ENCODE results near the gene NOP14. TPM values are rescaled to one million over a fixed set of nuclear protein-coding genes. Genes with fewer than 3 reads are reported as not detected.
"Not testable (repeated sequence)": the region's sequence is repeated elsewhere in the genome, so short reads cannot be mapped to it uniquely, and the experiment has no call there.

The NOP14 gene
- total RNA-seq, 1 donor from 2014 or later: 16.6 TPM

DNA sequence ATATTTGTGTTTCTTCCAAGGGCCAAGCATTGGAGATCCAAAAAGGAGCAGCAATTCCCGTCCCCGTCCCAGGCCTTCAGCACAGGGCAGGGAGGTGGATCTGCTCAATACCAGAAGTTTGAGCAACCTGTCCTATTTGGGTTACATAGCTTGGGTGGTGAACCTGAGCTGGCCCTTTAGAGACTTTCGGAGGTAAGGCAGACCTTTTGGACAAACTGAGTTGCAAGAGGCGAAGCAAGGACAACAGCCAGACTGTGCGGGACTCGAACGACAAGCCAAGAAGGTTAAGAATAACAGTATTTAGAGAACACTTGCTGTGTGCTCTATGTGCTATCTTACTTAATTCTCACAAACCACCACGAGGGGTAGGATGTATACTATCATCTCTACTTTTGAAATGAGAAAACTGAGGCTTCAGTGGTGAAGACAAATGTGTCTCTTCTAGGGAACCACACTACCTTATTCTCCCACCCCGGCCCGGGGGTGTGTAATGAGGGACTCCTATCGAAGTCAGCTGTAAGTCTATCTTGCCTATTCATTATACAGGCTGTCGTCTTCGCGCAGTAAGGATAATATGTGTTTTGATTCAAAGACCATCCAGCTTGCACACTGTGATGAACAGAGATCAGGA lies 1.3 kb downstream of the NOP14 start:
- DNase-seq: no peak

DNA sequence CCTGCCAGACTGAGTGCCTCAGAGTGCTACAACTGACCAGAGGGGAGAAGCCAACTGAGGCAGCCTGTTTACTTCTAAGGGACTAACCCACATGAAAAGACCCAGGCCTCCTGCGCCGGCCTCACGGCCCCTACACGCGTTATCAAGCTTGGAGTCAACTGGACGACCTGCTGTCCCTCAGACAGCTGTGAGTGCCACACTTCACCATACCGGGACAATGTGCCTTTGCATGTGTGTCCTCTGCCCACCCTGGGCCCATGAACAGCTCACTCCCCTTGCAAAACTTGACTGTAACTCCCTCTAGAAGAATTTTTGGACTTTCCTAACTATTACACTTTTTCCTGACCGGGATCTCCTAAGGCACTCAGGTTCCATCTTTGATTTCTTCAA lies 1.8 kb downstream of the NOP14 start:
- no peak for DNase-seq

DNA sequence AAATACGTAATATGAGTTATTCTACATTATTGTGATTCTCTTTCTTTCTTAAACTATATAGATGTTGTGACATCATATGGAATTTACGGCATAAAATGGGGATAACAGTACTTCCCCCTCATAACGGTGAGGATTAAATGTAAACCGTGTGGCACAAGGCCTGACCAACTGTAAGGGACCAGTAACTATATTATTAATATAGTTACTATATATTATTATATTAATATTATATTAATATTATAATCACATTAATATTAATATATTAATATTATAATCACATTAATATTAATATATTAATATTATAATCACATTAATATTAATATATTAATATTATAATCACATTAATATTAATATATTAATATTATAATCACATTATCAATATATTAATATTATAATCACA lies 2.8 kb downstream of the NOP14 start:
- DNase-seq: not testable (repeated sequence)

GRCh38 chr4:2958446-2958845 lies 4.8 kb downstream of the NOP14 start:
- peak; percentile 39 for DNase-seq

- DNase-seq: not testable (repeated sequence)
Observed at GRCh38 chr4:2955186-2956044, 7.8 kb downstream of the NOP14 start.

DNA sequence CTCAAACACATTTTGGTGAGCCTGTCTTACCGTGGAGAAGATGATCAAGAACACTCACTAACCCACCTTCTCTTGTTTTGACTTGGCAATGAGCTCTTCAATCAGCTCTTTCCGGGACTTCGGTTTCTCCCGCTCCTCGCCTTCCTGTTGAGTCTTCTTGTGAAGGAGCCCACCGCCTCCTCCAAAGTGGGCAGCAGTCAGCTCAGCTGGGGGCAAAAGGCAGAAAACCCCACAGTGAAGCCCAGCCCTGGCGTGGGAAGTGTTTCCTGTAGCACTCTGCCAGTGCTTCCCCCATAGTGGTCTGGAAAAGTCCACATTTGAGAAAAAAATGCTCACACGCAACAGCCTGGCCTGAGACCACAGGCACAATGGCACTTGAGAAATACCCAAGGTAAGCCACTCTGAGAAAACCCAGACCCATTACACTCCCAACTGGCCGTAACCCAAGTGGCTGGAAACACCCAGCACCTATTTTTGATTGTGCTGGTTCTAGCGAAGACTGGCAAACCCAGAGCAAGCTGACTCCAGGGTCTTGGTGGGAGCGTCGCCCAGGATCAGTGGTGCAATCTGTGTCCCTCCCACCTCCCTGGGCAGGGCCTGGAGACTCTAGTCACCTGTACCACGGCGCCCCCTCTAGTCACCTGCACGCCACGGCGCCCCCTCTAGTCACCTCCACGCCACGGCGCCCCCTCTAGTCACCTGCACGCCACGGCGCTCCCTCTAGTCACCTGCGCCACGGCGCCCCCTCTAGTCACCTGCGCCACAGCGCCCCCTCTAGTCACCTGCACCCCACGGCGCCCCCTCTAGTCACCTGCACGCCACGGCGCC lies 8.6 kb downstream of the NOP14 start:
- no peak for DNase-seq

- no peak for DNase-seq
Observed at GRCh38 chr4:2953496-2953895, 9.7 kb downstream of the NOP14 start.

DNA sequence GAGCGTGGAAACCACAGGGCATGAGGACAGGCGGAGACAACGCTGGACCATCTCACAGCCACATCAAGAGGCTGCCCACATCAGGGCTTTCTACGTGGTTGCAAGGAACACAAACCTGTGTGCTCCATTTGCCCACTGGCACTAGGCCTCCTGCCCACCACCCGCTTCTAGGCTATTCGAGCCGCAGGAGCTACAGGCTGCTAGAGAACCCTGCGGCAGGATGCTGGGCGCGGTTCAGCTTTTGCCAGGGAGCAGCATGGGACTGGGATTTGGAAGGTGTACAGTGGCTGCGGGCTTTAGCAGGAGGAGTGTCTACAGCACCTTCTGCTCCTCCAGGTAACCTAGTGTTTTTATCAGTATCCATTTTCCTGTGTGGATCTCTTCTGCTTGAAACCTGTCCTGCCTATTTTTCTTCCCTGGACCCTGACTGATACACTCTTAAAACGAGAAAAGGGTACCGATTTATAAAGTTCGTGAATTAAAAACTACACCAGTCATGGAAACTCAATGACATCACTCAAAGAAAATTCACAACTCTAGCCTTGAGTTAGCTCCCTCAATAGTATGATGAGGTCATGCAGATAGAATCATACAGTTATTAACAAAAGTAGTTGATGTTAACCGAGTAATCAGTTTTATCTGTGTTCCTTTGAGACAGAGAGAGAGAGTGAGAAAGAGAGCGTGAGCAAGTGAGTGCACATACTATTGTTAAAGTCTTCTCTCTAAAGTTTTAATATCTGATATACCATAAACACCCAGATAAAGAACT lies 12.8 kb downstream of the NOP14 start:
- no peak for DNase-seq

DNA sequence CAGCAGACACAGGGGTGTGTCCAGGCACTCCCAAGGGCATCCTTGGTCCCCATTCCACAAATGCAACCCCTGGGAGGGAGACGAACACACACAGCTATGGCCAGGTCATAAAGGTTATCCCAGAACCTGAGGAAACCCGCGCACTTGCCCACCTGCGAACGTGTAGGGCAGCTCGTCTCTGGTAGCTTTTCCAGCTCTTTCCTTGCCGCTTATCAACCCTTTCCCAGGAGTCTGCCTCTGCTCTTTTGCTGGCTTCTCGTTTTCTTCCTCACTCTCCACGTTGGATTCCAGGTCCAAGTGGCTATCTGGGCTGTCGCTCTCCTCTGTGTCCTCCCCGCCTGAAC lies 13.5 kb downstream of the NOP14 start:
- DNase-seq: no peak

- DNase-seq: no peak
Observed at GRCh38 chr4:2948895-2949781, 14.1 kb downstream of the NOP14 start.

GRCh38 chr4:2947926-2948325 lies 15.3 kb downstream of the NOP14 start:
- DNase-seq: no peak

DNA sequence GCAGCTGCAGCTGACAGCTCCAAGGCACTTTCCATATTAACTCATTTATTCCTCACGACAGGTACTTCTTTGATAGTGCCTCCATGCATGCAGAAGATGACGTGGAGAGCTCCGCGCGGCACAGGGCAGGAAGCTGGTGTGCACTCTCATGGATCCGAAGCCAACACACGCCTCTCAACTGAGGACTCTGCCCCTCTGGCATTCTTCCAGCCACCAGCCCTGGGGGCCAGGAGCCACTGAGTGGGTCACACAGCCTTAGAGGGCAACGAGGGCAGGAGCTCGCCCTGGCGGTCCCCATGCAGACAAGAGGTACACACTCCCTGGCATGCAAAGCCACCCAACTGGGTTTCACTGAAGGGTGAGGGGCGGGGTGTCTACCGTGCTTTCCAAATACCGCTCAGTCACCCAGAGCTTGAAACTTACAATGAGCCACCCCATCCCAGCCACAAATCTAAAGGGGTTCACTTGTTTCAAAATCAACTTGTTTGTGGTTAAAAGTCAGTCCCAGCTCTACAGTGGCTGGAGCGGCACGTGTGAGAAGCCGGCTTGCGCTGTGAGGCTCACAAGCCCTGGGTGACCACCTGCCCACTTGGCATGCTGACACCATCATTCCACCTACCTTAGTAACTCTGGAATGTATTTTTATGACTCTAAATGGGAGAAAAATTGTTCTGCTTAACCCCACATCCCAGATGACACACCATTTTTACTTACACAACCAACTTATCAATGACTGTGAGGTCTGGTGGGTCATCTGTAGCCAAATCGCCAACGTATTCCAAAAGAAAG lies 16.2 kb downstream of the NOP14 start:
- DNase-seq: no peak

- not testable (repeated sequence) for DNase-seq
Observed at GRCh38 chr4:2945619-2946604, 17.3 kb downstream of the NOP14 start.

- no peak for DNase-seq
Observed at GRCh38 chr4:2944586-2945526, 18.4 kb downstream of the NOP14 start.

- DNase-seq: no peak
Observed at GRCh38 chr4:2944091-2944482, 19.1 kb downstream of the NOP14 start.

DNA sequence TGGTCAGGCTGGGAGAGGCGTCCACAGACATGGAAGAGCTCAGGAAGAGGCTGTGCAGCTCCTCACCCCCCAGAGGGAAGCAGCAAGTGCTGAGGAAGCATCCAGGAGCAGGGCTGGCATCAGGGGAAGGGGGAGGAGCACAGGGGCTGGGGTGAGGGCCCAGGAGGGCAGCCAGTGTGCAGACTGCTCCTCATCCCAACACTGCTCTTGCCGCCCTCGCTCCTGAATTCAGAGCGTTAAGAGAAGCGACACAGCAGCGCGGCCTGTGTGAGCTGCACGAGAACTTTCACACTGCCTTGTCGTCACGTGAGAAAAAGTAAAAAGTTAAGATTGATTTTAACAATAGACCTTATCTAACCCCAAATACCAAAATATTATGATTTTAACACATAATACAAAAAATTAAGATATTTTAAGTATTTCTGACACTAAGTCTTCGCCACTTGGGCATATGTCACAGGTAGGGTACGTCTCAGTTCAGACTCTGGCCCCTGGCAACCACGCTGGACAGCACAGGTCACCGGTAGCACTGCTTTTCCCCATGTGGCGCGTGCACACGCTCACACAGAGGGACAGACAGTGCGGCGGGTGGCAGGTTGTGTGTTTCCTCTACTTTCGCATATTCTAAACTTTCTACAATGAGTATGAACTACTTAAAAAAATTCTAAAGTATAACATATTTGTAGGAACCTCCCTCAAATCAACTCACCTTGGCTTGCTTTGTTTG lies 19.7 kb downstream of the NOP14 start:
- DNase-seq: no peak
